NCI-H446 treated with DMSO at 0.1 percent for 48 hours (cell line): Measurements from ENCODE around the gene ABHD15.

Source experiments
- DNase-seq: peaks from one replicate; lab custom pipeline; 2025; lab: John Stamatoyannopoulos, UW

Gene ABHD15

DNA sequence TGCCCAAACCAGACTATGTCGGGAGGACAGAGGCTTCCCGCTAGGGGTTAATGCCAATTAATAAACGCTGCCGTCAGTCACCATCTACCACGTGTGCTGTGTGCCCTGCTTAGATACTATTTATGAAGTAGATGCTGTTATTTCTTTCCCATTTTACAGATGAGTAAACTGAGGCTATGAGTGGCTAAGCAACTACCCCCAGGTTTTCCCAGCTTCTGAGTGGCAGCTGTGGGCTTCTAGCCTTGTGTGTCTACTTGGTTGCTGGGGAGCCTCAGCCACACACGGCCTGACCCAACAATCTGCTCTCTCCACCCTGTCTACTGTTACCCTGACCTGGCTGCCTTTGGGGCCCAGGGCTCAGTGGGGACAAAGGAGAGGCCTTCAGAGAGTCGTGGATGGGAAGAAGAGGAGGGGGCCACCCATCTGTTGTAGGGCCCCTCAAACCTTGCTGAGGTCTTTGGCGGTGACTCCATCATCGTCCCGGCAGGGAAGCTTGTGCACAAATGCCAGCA is 15.5 kb upstream of the ABHD15 start:
- peak; percentile 61 for DNase-seq

- no peak for DNase-seq
Observed at GRCh38 chr17:29581583-29582253, 14.9 kb upstream of the ABHD15 start.

- DNase-seq, result peak; percentile 24
Observed at GRCh38 chr17:29579866-29580771, 13.3 kb upstream of the ABHD15 start.

GRCh38 chr17:29578626-29579485 is 12.0 kb upstream of the ABHD15 start:
- no peak for DNase-seq

DNA sequence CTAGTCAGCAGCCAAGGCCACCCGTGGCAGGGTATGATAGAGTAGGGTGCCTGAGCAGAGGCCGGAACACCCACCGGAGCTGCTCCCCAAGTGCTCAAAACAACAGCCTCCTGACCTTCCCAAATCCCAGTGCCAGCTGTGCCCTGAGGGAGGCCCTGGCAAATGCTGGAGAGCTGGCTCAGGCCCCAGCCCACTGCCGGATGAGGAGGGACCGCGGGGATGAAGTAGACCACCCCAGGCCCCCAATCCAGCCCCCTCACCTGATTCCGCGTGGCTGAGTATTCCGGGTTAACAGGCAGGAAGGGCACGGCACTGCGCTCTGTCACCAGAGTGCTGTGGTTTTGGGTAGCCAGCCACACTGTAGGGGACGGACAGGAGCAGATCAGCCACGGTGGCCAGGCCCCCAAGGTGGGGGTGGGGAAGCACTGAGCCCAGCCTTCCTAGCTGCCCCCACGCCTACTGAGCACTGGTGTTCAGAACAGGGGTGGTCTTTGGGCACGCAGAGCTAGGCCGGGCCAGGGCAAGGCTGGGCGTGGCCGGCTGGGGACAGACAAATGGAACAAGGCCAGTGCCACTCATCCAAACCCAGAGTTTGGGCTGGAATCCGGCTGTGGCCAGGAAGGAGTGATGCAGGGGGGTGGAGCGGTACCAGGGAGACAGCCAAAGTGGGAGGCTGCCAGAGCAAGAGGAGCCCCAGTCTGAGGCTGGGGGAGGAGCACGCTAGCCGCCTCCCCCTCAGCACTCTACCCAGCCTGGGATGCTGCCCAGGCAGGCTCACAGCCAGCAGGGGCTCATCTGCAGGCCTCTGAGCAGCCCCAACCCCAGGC is 10.8 kb upstream of the ABHD15 start:
- no peak for DNase-seq

GRCh38 chr17:29577001-29577370 is 10.1 kb upstream of the ABHD15 start:
- DNase-seq, result no peak

DNA sequence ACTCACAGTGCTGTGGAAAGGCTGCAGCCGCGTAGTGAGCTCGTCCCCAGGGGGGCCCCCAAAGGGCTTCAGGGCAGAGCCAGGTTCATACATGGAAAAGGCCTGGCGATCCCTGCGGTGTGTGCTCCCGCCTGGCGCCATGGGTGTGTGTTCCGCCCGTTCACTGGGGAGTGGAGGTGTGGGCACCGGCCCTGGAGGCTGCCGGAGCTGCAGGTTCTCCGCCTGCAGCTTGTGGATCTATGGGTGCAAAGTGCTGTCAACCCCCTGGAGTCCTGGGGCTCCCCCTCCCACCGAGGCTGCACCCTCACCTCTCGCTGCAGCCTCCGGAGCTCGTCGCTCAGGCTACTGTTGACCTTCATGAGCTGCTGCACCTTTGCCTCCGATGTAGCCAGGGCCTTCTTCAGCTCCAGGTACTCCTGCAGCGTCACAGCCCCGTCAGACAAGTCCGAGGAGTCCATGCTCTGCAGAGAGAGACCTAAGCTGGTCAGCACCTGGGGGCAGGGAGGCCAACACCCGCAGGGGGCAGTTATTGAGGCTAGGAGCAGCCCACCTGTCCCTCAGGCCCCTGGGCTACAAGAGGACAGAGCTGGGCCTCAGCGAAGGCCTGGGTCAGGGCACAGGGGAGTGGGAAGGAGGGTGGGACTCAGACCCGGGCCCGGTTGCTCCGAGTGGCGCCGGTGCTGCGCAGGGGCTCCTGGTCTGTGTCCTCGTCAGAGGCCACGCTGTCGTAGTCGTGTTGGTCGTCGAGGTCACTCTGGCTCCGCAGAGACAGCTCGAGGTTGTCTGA is 9.6 kb upstream of the ABHD15 start:
- no peak for DNase-seq

DNA sequence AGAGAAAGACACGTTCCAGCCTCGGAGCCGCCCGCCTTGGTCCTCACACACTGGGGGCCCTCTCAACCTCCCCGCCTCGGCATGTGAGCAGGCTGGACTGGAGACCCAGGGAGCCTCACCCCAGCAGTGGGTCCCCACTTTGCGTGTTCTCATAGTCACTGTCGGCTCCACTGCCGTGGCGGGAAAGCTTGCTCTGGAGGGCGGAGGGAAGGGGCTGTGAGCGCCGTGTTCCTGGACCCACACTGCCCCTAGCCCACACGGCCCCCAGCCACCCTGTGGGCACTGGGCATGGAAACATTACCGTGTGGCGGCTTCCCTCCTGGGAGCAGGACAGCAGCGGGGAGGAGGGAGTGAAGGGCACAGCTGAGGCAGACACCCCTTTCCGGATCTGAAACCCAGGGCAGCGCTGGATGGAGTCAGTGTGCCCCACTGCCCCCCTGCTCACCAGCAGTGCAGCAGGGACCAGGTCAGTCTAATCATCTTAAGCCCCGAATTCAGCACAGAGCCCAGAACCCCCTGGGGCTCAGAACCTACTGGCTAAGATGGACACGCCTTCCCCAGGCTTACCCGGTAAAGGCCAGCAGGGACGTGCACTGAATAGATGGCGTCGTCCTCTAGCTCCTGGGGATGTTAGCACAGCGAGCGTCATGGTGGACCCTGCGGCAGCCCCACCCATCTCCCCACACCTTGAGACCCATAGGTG is 8.8 kb upstream of the ABHD15 start:
- no peak for DNase-seq

DNA sequence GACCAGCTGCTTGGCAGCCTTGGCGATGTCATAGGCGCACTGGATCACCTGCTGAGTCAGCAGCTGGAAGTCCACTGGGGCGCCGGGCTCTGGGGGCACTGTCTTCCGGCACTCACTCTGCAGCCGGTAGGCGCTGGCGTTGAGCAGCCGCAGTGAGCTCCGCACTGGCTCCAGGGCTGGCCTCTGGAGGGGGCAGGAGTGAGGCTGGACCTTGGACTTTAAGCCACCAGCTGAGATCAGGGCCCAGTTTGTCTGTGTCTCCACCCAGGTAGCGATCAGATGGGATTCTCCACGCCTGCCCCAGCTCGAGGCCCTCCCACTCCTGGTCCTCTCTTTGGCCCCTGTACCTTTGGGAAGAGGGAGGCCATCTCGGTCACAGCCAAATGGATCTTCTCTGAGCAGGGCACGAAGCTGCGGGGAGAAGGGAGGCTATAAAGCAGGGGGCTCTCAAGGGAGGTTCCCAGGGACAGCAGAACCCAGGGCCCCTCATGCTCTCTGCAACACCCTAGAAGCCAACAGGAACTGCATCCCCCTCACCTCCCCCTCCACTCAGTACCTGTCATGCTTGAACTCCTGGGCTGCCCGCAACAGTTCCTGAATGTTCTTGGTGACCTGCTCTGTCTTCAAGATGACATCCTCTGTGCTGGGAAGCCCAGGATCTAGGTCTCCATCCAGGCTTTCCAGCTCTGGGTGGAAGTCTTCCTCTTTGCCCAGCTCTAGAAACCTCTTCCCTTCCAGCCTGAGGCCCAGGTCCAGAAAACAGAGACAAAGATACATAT is 8.1 kb upstream of the ABHD15 start:
- no peak for DNase-seq

GRCh38 chr17:29573871-29574731 is 7.3 kb upstream of the ABHD15 start:
- no peak for DNase-seq

DNA sequence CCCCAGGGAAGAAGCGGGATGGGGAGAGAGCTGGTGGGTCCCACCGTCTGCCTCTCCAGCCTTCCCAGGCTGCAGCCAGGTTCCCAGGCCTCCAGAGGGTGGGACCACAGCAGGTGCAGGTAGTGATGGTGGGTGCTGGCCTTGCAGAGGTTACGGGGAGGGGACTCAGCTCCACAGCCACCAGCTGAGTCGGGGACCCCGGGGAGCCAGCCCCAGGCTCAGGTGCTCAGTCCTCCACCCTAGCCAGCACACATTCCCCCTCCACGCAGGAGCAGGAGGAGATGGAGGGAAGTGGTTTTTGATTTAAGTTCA is 6.7 kb upstream of the ABHD15 start:
- DNase-seq, result no peak

GRCh38 chr17:29572691-29573557 is 6.1 kb upstream of the ABHD15 start:
- no peak for DNase-seq

GRCh38 chr17:29571883-29572681 is 5.2 kb upstream of the ABHD15 start:
- DNase-seq, result no peak

DNA sequence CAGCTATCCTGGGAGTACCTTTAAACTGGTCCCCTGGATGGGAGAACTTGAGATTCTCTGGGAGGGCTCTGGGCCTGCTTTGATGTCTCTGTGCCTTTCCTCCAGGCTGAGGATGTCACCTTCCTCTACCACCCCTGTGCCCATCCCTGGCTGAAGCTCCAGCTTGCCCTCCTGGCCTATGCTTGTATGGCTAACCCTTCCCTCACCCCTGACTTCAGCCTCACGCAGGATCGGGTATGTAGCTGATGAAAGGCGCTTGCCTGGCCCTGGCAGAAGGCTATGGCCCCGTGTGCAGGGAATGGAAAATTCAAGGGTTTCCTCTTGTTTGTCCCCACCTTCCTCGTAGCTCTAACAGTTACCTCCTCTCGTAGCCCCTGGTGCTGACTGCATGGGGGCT is 4.6 kb upstream of the ABHD15 start:
- DNase-seq, result no peak

GRCh38 chr17:29570521-29570920 is 3.7 kb upstream of the ABHD15 start:
- DNase-seq, result no peak

DNA sequence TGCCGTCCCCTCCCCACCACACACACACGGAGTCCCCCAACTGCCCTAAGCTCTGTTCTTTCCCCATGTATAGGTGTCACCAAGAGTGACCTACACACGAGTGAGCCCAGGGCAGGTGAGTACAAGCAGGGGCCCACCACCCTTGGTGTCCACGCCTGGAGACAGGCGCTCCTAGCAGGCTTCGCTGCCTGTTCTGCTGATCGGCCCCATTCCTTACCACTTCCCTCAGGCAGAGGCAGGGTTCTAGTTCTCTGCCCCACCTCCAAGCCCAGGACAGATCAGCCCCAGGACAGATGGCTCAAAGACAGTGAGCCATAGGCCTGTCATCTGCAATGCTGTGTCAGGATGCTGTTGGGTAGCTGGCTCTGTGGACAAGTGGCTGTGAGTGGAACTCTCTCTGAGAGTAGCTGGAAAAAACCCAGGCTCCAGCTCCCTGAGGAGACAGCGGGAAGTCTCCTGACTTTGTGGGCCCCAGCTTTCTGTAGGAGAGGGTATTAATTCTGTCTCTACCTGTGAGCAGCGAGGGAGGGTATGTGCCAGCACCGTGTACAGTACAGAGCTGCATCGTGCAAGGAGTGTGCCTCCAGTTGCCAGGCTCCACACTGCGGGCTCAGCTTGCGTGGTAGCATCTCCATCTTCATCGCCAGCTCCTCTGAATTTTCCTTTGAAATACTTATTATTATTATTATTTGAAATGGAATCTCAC is 2.6 kb upstream of the ABHD15 start:
- no peak for DNase-seq
